Measurements from ENCODE around the gene IL1RAP. TPM values are rescaled to one million over a fixed set of nuclear protein-coding genes. Genes with fewer than 3 reads are reported as not detected.
"Not testable (repeated sequence)": the region's sequence is repeated elsewhere in the genome, so short reads cannot be mapped to it uniquely, and the experiment has no call there.

Gene IL1RAP
- total RNA-seq, 1 experiment from 2014 or later, result 11.8 TPM

- no peak for DNase-seq (ENCODE audit: low read depth)
Measured at GRCh38 chr3:190666821-190667220, 152.9 kb downstream of the IL1RAP start.

GRCh38 chr3:190671658-190672057 is 157.8 kb downstream of the IL1RAP start:
- peak; percentile 36 for DNase-seq (ENCODE audit: low read depth)

- no peak for DNase-seq (ENCODE audit: low read depth)
Measured at GRCh38 chr3:190673148-190673547, 159.3 kb downstream of the IL1RAP start.

GRCh38 chr3:190676481-190676880 is 162.6 kb downstream of the IL1RAP start:
- DNase-seq (ENCODE audit: low read depth), result no peak

GRCh38 chr3:190677001-190677400 is 163.1 kb downstream of the IL1RAP start:
- no peak for DNase-seq (ENCODE audit: low read depth)

GRCh38 chr3:190677868-190678267 is 164.0 kb downstream of the IL1RAP start:
- DNase-seq (ENCODE audit: low read depth), result not testable (repeated sequence)

GRCh38 chr3:190680691-190681090 is 166.8 kb downstream of the IL1RAP start:
- DNase-seq (ENCODE audit: low read depth), result no peak

GRCh38 chr3:190684776-190685175 is 170.9 kb downstream of the IL1RAP start:
- DNase-seq (ENCODE audit: low read depth), result no peak

GRCh38 chr3:190686011-190686410 is 172.1 kb downstream of the IL1RAP start:
- DNase-seq (ENCODE audit: low read depth), result no peak

GRCh38 chr3:190690246-190690645 is 176.4 kb downstream of the IL1RAP start:
- DNase-seq (ENCODE audit: low read depth), result no peak

- DNase-seq (ENCODE audit: low read depth), result no peak
Measured at GRCh38 chr3:190692256-190692655, 178.4 kb downstream of the IL1RAP start.

GRCh38 chr3:190694335-190695001 is 180.6 kb downstream of the IL1RAP start:
- no peak for DNase-seq (ENCODE audit: low read depth)

- DNase-seq (ENCODE audit: low read depth), result no peak
Measured at GRCh38 chr3:190695225-190695624, 181.3 kb downstream of the IL1RAP start.

- no peak for DNase-seq (ENCODE audit: low read depth)
Measured at GRCh38 chr3:190695994-190696393, 182.1 kb downstream of the IL1RAP start.

- peak; percentile 11 for DNase-seq (ENCODE audit: low read depth)
Measured at GRCh38 chr3:190696777-190697501, 183.1 kb downstream of the IL1RAP start.

- DNase-seq (ENCODE audit: low read depth), result no peak
Measured at GRCh38 chr3:190697502-190697830, 183.6 kb downstream of the IL1RAP start.

GRCh38 chr3:190697901-190698300 is 184.0 kb downstream of the IL1RAP start:
- DNase-seq (ENCODE audit: low read depth), result peak; percentile 48

GRCh38 chr3:190699776-190700175 is 185.9 kb downstream of the IL1RAP start:
- no peak for DNase-seq (ENCODE audit: low read depth)

GRCh38 chr3:190701096-190701532 is 187.2 kb downstream of the IL1RAP start:
- peak; percentile 54 for DNase-seq (ENCODE audit: low read depth)

GRCh38 chr3:190706582-190706981 is 192.7 kb downstream of the IL1RAP start:
- no peak for DNase-seq (ENCODE audit: low read depth)
